HG03460 (cell line): Measurements from ENCODE around the gene APH1A.
"Not testable (repeated sequence)": the region's sequence is repeated elsewhere in the genome, so short reads cannot be mapped to it uniquely, and the experiment has no call there.

Experiments
- ATAC-seq: cut with Tn5 transposase; IDR thresholded peaks from one replicate; pipeline ENCODE4 v1.9.1; 2021; ENCODE audit not compliant: unreplicated experiment

Gene APH1A

GRCh38 chr1:150269451-150269850, 635 bp upstream of the APH1A start:
- ATAC-seq: no peak

GRCh38 chr1:150268340-150268704, 494 bp downstream of the APH1A start:
- peak; percentile 15 for ATAC-seq

- ATAC-seq: no peak
These were observed 920 bp downstream of the APH1A start for GRCh38 chr1:150267896-150268295.

GRCh38 chr1:150263549-150263948, 5.3 kb downstream of the APH1A start:
- ATAC-seq: no peak

GRCh38 chr1:150262388-150263320, 6.2 kb downstream of the APH1A start:
- no peak for ATAC-seq

DNA sequence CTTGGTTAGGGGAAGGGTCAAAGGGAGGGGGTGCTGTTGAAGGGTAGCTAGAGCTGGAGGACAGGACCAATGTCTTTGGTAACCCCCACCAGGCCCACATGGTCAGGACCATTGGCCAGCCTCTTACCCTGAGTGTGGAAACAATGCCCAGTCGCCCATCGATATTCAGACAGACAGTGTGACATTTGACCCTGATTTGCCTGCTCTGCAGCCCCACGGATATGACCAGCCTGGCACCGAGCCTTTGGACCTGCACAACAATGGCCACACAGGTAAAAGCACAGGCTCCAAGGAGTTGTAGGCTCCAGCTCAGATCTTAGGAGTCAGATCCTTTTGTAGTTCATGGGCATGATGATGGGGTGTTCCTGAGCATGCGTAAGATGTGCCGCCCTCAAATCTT, 7.4 kb downstream of the APH1A start:
- ATAC-seq: no peak

- no peak for ATAC-seq
These were observed 8.8 kb downstream of the APH1A start for GRCh38 chr1:150259758-150260669.

DNA sequence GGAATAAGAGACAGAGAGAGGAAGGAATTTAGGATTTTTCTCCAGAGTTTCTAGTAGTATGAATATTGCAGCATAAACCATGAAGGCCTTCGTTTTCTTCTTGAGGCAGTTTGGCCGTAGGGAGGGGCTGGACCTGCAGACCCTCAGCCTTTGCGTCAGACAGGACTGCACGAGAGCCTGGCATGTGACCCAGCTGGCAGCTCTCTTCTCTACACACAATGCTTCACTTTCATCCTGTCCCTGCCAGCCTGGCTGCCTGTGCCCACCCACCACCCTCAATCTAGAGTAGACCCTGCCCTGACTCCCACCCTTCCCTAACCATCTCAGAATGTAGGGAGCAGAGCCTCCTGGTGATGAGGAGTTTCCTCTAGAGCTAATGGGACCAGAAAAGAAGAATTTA, 9.6 kb downstream of the APH1A start:
- ATAC-seq: no peak

GRCh38 chr1:150257624-150258585, 10.9 kb downstream of the APH1A start, which contains the start of gene CA14:
Gene CA14, plus strand, starts transcription at chr1:150257774. Its CDS starts 355 bp downstream, at chr1:150258129.
- ATAC-seq: no peak

GRCh38 chr1:150256554-150257341, 12.1 kb downstream of the APH1A start:
- no peak for ATAC-seq

- ATAC-seq: no peak
These were observed 12.6 kb downstream of the APH1A start for GRCh38 chr1:150256198-150256553.

- ATAC-seq: no peak
These were observed 18.9 kb downstream of the APH1A start for GRCh38 chr1:150249936-150250335.

DNA sequence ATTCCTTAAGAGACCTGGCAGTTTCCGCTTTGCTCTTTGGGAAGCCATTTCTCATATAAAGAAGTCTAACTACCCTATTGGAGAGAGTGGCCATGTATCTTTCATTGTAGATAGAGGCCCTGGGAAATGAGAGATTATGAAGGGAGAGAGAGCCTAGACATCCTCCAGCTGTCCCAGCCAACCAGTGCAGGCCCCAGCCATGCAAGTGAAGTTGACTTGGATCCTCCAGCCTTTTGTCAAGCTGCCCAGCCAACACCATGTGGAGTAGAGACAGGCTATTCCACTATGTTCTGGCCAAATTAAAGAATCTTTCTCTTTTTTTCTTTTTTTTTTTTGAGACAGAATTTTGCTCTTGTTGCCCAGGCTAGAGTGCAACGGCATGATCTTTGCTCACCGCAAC, 25.8 kb downstream of the APH1A start:
- no peak for ATAC-seq

- no peak for ATAC-seq
These were observed 31.1 kb downstream of the APH1A start for GRCh38 chr1:150237746-150238145.

DNA sequence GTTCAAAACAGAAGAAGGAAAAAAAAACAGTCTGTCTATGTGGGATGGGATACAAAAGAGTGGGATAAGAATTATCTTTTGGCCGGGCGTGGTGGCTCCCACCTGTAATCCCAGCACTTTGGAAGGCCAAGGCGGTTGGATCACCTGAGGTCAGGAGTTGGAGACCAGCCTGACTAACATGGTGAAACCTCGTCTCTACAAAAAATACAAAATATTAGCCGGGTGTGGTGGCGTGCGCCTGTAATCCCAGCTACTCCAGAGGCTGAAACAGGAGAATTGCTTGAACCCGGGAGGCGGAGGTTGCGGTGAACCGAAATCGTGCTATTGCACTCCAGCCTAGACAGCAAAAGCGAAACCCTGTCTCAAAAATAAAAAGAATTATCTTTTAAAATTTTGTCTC, 31.6 kb downstream of the APH1A start:
- not testable (repeated sequence) for ATAC-seq

DNA sequence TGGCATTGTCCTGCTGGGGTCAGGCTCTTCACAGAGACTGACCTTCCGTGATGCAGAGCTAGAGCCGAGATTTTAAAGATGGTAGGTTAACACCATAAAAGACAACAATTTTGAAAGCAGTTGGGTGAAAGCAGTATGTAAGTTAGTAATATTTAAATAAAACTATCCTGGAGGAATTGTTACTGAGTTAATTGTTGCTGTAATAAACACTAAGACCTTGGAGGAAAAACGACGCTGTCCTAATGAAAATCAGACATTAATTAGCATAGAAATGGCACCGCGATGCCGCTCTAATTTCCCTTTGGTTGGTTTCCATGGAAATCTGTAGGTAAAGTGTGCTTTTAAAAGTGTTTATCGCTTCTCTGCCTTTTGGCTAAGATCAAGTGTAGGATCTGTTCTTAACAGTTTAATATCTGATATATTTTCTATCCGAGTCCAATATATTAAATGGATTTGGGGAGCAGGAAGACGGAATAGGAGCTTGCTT, 32.2 kb downstream of the APH1A start:
- ATAC-seq: no peak

DNA sequence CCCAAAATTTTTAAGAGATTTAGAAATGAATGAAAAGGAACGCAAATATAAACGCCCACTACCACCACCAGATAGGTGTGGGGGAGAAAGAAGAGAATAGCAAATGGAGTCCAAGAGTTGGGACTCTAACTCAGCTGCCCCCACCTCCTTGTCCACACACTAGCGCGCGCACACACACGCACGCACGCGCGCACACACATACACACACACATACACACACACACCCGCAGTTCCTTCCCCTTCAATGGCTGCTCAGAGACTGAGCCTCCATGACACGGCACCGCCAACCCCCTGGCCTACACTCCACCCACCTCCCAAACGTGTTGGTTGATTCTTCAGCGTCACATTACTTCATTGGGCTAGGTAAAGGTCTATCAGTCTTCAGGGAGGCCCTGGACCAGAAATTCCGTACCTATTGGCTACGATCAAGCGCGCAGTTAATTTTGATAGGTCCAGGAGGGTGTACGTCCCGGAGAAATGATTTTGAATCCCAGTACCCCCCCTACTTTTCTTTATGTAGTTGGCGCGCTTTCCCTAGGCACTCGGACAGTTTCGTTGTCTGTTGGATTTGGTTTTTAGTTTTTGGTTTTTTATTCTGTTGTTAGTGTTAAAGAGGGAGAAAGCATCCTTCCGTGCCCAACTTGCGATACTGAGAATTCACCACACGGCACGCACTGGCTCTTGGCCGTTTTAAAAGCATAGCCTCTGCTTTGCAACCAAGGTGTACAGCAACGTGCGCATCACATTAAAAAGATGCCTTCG, 32.8 kb downstream of the APH1A start, which contains the start of gene ANP32E:
Gene ANP32E (minus strand): TSS at position 261 of the 762 bp plus-strand sequence. CDS start 326 bp downstream, outside the sequence.
- peak; percentile 78 for ATAC-seq

DNA sequence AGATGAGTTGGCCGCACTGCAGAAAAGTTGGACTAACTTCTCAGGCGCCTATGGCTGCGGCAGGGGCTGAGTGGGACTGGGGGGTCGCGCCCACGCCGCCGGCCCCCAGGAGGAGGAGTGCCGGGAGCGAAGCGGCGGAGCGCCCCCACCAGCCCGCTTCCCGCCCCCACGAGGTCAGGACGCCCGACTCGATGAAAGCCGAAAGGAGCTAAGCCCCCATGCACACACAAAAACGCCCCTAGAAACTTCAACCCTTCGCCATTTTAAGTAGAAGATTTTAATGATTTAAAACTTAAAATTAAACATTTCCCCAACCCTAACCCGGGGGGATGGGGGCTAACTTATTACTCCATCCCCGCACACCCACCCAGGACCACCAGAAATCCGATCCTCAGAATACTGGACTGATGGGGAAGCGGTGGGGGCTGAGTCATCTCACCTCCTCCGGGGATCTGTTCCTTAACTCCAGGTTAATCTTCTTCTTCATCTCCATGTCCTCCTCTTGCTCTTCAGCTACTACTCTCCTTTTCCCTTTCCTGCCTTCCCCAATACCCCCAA, 33.4 kb downstream of the APH1A start:
- no peak for ATAC-seq
